ENCODE data around the gene ZFYVE28.

- no peak for TF ChIP-seq CTCF (IDR thresholded peaks at IDR 0.05; ENCODE audit: low read depth, low read length, poor library complexity, severe bottlenecking)
- no peak for TF ChIP-seq EZH2phosphoT487 (IDR thresholded peaks at IDR 0.05; ENCODE audit: borderline replicate concordance, low read length)
Observed at GRCh38 chr4:2356123-2357069, 62.0 kb downstream of the ZFYVE28 start.
